ENCODE measurements around the gene C11orf68. TPM values are rescaled to one million over a fixed set of nuclear protein-coding genes. Genes with fewer than 3 reads are reported as not detected.

Gene C11orf68
- total and polyA plus RNA-seq, 2 of the 8 experiments (the other 6 are each of a cell fraction or from before 2014, with no cell fraction given), result 24.0 to 51.2 TPM

DNA sequence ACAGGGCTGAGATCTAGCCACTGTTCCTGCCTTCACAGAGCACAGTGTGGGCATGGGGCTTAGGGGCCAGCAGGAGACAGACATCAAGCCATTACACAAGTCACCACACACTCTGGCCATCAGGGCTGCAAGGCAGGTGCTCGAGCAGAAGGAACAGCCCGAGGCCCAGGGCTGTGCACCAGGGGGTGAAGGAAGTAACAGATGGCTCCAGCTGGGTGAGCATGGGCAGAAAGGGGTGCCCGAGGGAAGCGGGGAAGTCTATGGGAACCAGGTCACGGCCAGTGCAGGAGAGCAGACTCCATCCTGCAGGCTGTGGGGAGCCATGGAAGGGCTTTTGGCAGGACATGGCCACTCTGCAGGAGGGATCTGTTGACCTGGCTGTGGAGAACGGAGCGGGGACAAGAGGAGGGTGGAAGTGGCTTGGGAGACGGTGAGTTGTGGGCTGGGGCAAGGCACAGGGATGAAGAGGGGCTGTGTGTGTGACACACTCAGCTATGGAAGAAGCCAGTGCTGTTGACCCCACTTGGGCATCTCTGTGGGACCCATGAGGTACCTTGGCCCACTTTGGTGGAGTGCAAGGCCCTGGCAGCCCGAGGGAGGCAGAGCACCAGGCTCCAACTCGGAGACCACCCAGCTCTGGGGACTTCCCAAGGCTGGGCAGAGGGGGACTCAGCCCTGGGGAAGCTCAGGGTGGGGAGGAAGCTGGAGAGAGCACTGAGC lies 3.6 kb downstream of the C11orf68 start:
- no peaks in the 10 kb centered on the region for H3K9me3 ChIP-seq (ENCODE audit: insufficient read depth in 2 of 2, low read depth in 1 of 2, low read length in 1 of 2)
- peak overlapping the region; percentile 84; the same call in 1 of the 2 replicates for H4K8ac ChIP-seq (ENCODE audit: extremely low read depth, insufficient read depth, low read length)
- H2BK5ac ChIP-seq (ENCODE audit: low read depth, low read length), result no peak overlapping the region
- H3K27ac ChIP-seq (ENCODE audit: low read depth, low read length), result no peak overlapping the region
- peak overlapping the region; percentile 23 for H3K56ac ChIP-seq (replicated peaks; ENCODE audit: insufficient read length, low read depth, low read length)
- H3K23ac ChIP-seq (ENCODE audit: insufficient read length), result no peak overlapping the region
- ChIA-PET POLR2A (ENCODE audit: partially characterized antibody) (interaction anchor here (0.6 to 4.9 kb wide), 12 partner anchors 9 to 479 kb away, joined by 3 to 36 read pairs (median 3); partner anchors contain the start of genes CCDC85B, FIBP, MUS81 and RAB1B), CTCF (ENCODE audit: partially characterized antibody) (interaction anchor here (0.7 to 11.7 kb wide), 11 partner anchors 9 to 98 kb away, joined by 3 to 212 read pairs (median 6); partner anchors contain the start of genes CCDC85B, FIBP and MUS81)
- no peaks in the 10 kb centered on the region for H3K36me3 ChIP-seq (ENCODE audit: control insufficient read depth in 2 of 4, insufficient read depth in 4 of 4, low read length in 3 of 4)
- H2BK15ac ChIP-seq (ENCODE audit: low read length), result peak overlapping the region; percentile 84; the same call in 1 of the 2 replicates
- H3K4ac ChIP-seq (replicated peaks; ENCODE audit: insufficient read length, low read depth, low read length), result peak overlapping the region; percentile 8
- DNase-seq (ENCODE audit: low read depth in 1 of 2, low spot score in 2 of 2) (no peak), FAIRE-seq (no peak)
- peaks cover 11% of the 10 kb centered on the region; the same call in 1 of the 2 replicates for H3K23me2 ChIP-seq (ENCODE audit: low read depth, low read length)
- H3K9ac ChIP-seq (replicated peaks in 1 of 4; ENCODE audit: extremely low read depth in 1 of 4, low read depth in 3 of 4, low read length in 3 of 4), result no peak overlapping the region
- peaks cover 0 to 7% of the 10 kb centered on the region in 2 experiments for H4K20me1 ChIP-seq (replicated peaks in 1 of 2; ENCODE audit: control insufficient read depth in 1 of 2, insufficient read depth in 2 of 2, low read length in 2 of 2)
- H3K18ac ChIP-seq (ENCODE audit: extremely low read depth, low read length), result peak overlapping the region; percentile 63; the same call in 1 of the 2 replicates
- H3K79me2 ChIP-seq (ENCODE audit: control insufficient read depth in 1 of 2, insufficient read depth in 2 of 2, low read length in 2 of 2), result peaks cover 0 to 7% of the 10 kb centered on the region in 2 experiments; a peak in 2 of 4 replicates
- no peak overlapping the region for H2BK120ac ChIP-seq (replicated peaks; ENCODE audit: low read depth, low read length)
- peaks cover 5% of the 10 kb centered on the region; the same call in 1 of the 2 replicates for H3K79me1 ChIP-seq (ENCODE audit: low read depth, low read length)
- H3K4me1 ChIP-seq (replicated peaks in 1 of 4; ENCODE audit: control insufficient read depth in 3 of 4, insufficient read depth in 4 of 4, low read length in 3 of 4), result peaks cover 2 to 19% (median 10%) of the 10 kb centered on the region in 4 experiments; a peak in 5 of 7 replicates
- peak overlapping the region; percentile 33; the same call in 1 of the 2 replicates for H2BK12ac ChIP-seq (ENCODE audit: low read depth, low read length)
- H4K91ac ChIP-seq (replicated peaks; ENCODE audit: insufficient read length, low read length), result no peak overlapping the region
- H2BK20ac ChIP-seq (ENCODE audit: low read length), result 0 out of 2 replicates have a peak overlapping the region, but pooled peaks have one; percentile 69
- WGBS, 2 experiments (ENCODE audit: extremely low coverage in 1 of 2, insufficient coverage in 1 of 2, insufficient read length in 1 of 2, insufficient replicate concordance in 2 of 2, low coverage in 1 of 2, low lambda C conversion rate in 2 of 2, missing lambda C conversion rate in 1 of 2), result 86% methylated on average over 10 of the region's 10 CpGs; no CpG with 5 or more reads in 1 of the 2 experiments
- no peak overlapping the region for H3K4me3 ChIP-seq (ENCODE audit: extremely low read depth in 1 of 4, insufficient read depth in 2 of 4, low read depth in 3 of 4, low read length in 4 of 4)
- H4K5ac ChIP-seq (ENCODE audit: insufficient read length, low read depth, low read length), result no peak overlapping the region
- peaks cover 0 to 2% (median 0%) of the 10 kb centered on the region in 4 experiments; a peak in 1 of 7 replicates for H3K27me3 ChIP-seq (replicated peaks in 1 of 4; ENCODE audit: control insufficient read depth in 3 of 4, extremely low read depth in 1 of 4, insufficient read depth in 3 of 4, low read length in 3 of 4)
- H2AK5ac ChIP-seq (ENCODE audit: low read depth, low read length), result peak overlapping the region; percentile 70; the same call in 1 of the 2 replicates
- H2AFZ ChIP-seq (ENCODE audit: low read length), result no peak overlapping the region
- H3K4me2 ChIP-seq (ENCODE audit: insufficient read depth in 1 of 2, low read depth in 2 of 2, low read length in 2 of 2), result no peak overlapping the region
- no peak overlapping the region for H3K14ac ChIP-seq (ENCODE audit: insufficient read length)
- TF ChIP-seq, protein P1, sequence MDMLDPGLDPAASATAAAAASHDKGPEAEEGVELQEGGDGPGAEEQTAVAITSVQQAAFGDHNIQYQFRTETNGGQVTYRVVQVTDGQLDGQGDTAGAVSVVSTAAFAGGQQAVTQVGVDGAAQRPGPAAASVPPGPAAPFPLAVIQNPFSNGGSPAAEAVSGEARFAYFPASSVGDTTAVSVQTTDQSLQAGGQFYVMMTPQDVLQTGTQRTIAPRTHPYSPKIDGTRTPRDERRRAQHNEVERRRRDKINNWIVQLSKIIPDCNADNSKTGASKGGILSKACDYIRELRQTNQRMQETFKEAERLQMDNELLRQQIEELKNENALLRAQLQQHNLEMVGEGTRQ (IDR thresholded peaks at IDR 0.05; ENCODE audit: low read length), result no peak
- TF ChIP-seq BRCA1 (IDR thresholded peaks at IDR 0.05; ENCODE audit: low read depth, low read length) (no peak), MAFK (IDR thresholded peaks at IDR 0.05; ENCODE audit: low read depth, low read length) (no peak), JUN (IDR thresholded peaks at IDR 0.05; ENCODE audit: low read depth, low read length) (no peak), GTF2F1 (IDR thresholded peaks at IDR 0.05; ENCODE audit: borderline replicate concordance, low read depth, low read length) (no peak), ZNF274 (IDR thresholded peaks at IDR 0.05; ENCODE audit: borderline replicate concordance, extremely low read depth, low read length) (no peak)
- TF ChIP-seq, protein P2, sequence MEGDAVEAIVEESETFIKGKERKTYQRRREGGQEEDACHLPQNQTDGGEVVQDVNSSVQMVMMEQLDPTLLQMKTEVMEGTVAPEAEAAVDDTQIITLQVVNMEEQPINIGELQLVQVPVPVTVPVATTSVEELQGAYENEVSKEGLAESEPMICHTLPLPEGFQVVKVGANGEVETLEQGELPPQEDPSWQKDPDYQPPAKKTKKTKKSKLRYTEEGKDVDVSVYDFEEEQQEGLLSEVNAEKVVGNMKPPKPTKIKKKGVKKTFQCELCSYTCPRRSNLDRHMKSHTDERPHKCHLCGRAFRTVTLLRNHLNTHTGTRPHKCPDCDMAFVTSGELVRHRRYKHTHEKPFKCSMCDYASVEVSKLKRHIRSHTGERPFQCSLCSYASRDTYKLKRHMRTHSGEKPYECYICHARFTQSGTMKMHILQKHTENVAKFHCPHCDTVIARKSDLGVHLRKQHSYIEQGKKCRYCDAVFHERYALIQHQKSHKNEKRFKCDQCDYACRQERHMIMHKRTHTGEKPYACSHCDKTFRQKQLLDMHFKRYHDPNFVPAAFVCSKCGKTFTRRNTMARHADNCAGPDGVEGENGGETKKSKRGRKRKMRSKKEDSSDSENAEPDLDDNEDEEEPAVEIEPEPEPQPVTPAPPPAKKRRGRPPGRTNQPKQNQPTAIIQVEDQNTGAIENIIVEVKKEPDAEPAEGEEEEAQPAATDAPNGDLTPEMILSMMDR (IDR thresholded peaks at IDR 0.05; ENCODE audit: control extremely low read depth in 1 of 3, insufficient read depth in 1 of 3, low read depth in 1 of 3, low read length in 3 of 3), result no peak
